Measurements from ENCODE around the gene SCRN1. TPM values are rescaled to one million over a fixed set of nuclear protein-coding genes. Genes with fewer than 3 reads are reported as not detected.
A peak's percentile ranks its signal among the peaks of the same experiment; 100 is the strongest.

The SCRN1 gene
- total and polyA plus RNA-seq, 2 donors (not counting 1 experiment from before 2014, with no cell fraction given), result 124 to 142 TPM

DNA sequence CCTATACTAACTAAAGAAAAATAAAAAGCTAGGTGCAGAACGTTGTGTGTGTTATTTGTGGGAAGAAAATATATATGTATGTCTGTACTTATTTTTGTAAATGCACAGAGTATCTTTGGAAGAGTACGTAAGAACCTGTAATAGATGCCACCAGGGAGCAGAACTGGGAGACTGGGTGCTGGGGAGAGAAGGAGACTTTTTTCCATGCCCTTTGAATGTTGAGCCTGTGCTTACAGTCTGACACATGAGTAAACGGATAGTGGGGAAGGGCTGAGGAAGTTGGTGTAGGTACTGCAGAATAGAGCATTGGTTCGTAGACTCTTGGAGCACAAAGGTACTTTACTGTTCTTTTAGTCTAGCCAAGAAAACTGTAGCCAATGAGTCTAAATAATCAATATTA is 1.3 kb upstream of the SCRN1 start:
- no peak for DNase-seq (ENCODE audit: low read depth in 2 of 2)
- H3K36me3 ChIP-seq (ENCODE audit: control insufficient read depth, insufficient read depth, low read length), result no peaks in the 10 kb centered on the region
- peaks cover 9% of the 10 kb centered on the region for H3K4me1 ChIP-seq (ENCODE audit: control insufficient read depth, extremely low read depth, insufficient read depth, low read length)
- no peak overlapping the region for H2AFZ ChIP-seq (ENCODE audit: low read length)
- no peak overlapping the region for H3K9ac ChIP-seq (ENCODE audit: insufficient read depth, low read length)
- no peak overlapping the region for H3K4me3 ChIP-seq (replicated peaks in 1 of 4; ENCODE audit: control extremely low read depth in 1 of 4, insufficient read depth in 1 of 4, low read depth in 3 of 4, low read length in 4 of 4)
- no peak for TF ChIP-seq EZH2 (IDR thresholded peaks at IDR 0.05; ENCODE audit: low read length, missing control alignments)
- TF ChIP-seq, protein P1, sequence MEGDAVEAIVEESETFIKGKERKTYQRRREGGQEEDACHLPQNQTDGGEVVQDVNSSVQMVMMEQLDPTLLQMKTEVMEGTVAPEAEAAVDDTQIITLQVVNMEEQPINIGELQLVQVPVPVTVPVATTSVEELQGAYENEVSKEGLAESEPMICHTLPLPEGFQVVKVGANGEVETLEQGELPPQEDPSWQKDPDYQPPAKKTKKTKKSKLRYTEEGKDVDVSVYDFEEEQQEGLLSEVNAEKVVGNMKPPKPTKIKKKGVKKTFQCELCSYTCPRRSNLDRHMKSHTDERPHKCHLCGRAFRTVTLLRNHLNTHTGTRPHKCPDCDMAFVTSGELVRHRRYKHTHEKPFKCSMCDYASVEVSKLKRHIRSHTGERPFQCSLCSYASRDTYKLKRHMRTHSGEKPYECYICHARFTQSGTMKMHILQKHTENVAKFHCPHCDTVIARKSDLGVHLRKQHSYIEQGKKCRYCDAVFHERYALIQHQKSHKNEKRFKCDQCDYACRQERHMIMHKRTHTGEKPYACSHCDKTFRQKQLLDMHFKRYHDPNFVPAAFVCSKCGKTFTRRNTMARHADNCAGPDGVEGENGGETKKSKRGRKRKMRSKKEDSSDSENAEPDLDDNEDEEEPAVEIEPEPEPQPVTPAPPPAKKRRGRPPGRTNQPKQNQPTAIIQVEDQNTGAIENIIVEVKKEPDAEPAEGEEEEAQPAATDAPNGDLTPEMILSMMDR (conservative IDR thresholded peaks at IDR 0.05 in 1 of 2, IDR thresholded peaks at IDR 0.05 in 1 of 2; ENCODE audit: low read depth in 1 of 2, low read length in 2 of 2), result no peak
- H3K79me2 ChIP-seq (ENCODE audit: control insufficient read depth, insufficient read depth, low read length), result peaks cover 31% of the 10 kb centered on the region
- H4K20me1 ChIP-seq (ENCODE audit: control insufficient read depth, extremely low read depth, insufficient read depth, low read length), result no peaks in the 10 kb centered on the region
- no peaks in the 10 kb centered on the region for H3K9me3 ChIP-seq (ENCODE audit: control insufficient read depth, insufficient read depth, low read depth, low read length)
- no peaks in the 10 kb centered on the region for H3K27me3 ChIP-seq (ENCODE audit: control insufficient read depth, insufficient read depth, low read length)
- no peak overlapping the region for H3K27ac ChIP-seq (ENCODE audit: insufficient read depth, low read length)
- H3K4me2 ChIP-seq (ENCODE audit: extremely low read depth, insufficient read depth, low read length), result no peak overlapping the region

DNA sequence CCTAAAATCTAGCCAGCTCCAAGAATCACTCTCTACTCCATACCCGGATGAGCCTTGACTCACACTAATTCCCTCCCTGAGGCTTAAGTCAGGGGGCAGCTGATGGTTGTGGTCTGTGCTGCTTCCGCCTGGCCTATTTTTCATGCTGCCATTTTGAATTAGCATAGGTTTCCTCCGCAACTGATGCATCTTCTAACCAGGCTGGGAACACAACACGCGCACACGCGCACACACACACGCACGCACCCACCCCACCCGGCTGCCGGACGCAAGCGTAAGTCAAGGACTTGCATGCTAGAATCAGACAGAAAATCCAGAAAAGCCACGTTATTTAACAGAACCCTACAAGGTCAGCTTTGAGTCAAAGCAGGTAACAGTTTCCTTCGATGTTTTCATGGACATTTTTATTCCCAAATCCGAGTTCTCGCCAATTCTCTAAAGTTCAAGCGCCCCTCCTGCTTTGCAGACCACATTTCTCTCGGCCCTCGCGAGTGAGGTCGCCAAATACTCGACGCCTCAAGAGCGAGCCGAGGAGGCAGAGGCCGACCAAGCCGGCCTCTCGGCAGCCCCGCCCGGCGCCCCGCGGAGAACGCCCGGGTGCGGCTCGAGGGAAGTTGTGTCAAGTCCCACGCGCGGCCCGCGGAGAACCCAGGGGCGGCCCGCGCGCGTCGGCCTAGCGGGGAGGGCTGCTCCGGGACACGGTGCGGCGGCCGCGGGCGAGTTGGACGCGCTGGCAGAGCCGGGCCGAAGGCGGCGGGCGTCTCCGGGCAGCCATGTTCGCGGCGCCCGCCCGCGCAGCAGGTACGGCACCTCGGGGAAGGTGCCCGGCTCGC is 961 bp downstream of the SCRN1 start:
- TF ChIP-seq EZH2 (IDR thresholded peaks at IDR 0.05; ENCODE audit: low read length, missing control alignments), result no peak
- TF ChIP-seq, protein P1 (conservative IDR thresholded peaks at IDR 0.05 in 1 of 2, IDR thresholded peaks at IDR 0.05 in 1 of 2; ENCODE audit: low read depth in 1 of 2, low read length in 2 of 2), result no peak
- Histone ChIP-seq H3K9ac (ENCODE audit: insufficient read depth, low read length) (peak overlapping the region; percentile 86), H3K27me3 (ENCODE audit: control insufficient read depth, insufficient read depth, low read length) (no peaks in the 10 kb centered on the region), H3K36me3 (ENCODE audit: control insufficient read depth, insufficient read depth, low read length) (no peaks in the 10 kb centered on the region), H3K27ac (ENCODE audit: insufficient read depth, low read length) (peak overlapping the region; percentile 93), H3K9me3 (ENCODE audit: control insufficient read depth, insufficient read depth, low read depth, low read length) (no peaks in the 10 kb centered on the region), H3K4me3 (replicated peaks in 1 of 4; ENCODE audit: control extremely low read depth in 1 of 4, insufficient read depth in 1 of 4, low read depth in 3 of 4, low read length in 4 of 4) (peak overlapping the region; percentile 78 to 97 (median 91)), H3K4me2 (ENCODE audit: extremely low read depth, insufficient read depth, low read length) (peak overlapping the region; percentile 97), H3K79me2 (ENCODE audit: control insufficient read depth, insufficient read depth, low read length) (peaks cover 47% of the 10 kb centered on the region), H4K20me1 (ENCODE audit: control insufficient read depth, extremely low read depth, insufficient read depth, low read length) (no peaks in the 10 kb centered on the region), H3K4me1 (ENCODE audit: control insufficient read depth, extremely low read depth, insufficient read depth, low read length) (peaks cover 12% of the 10 kb centered on the region), H2AFZ (ENCODE audit: low read length) (peak overlapping the region; percentile 69)
- peak; percentile 71 to 88 for DNase-seq (ENCODE audit: low read depth in 2 of 2)

DNA sequence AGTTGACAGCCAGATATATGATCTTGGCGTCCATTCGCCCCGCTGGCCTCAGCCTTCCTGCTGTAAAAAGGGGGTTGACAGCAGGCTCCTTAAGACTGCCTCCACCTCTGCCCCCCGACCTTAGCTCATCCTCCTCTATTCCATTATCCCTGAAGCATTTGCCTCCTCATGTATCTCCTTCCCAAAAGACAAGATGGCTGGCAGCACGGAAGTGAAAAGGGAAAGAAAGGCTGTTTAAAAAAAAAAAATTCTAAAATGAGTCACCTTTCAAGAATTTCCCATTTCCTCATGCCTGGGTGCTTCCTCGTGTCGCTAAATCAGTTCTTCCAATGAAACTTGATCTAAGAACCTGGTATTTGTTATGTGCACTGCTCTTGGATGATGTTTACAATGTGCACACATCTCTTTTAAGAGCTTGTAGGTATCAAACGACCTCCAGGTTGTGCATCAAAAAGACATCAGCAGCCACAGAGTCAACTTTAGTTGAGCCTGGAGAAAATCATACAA is 1.7 kb downstream of the SCRN1 start:
- peak overlapping the region; percentile 93 for H3K27ac ChIP-seq (ENCODE audit: insufficient read depth, low read length)
- peak overlapping the region; percentile 31 for H3K9ac ChIP-seq (ENCODE audit: insufficient read depth, low read length)
- H3K27me3 ChIP-seq (ENCODE audit: control insufficient read depth, insufficient read depth, low read length), result no peaks in the 10 kb centered on the region
- peak overlapping the region; percentile 97 for H3K4me2 ChIP-seq (ENCODE audit: extremely low read depth, insufficient read depth, low read length)
- H3K9me3 ChIP-seq (ENCODE audit: control insufficient read depth, insufficient read depth, low read depth, low read length), result no peaks in the 10 kb centered on the region
- TF ChIP-seq, protein P1 (conservative IDR thresholded peaks at IDR 0.05 in 1 of 2, IDR thresholded peaks at IDR 0.05 in 1 of 2; ENCODE audit: low read depth in 1 of 2, low read length in 2 of 2), result no peak
- no peak for TF ChIP-seq EZH2 (IDR thresholded peaks at IDR 0.05; ENCODE audit: low read length, missing control alignments)
- DNase-seq (ENCODE audit: low read depth in 2 of 2), result peak; percentile 85 to 89
- H3K4me3 ChIP-seq (replicated peaks in 1 of 4; ENCODE audit: control extremely low read depth in 1 of 4, insufficient read depth in 1 of 4, low read depth in 3 of 4, low read length in 4 of 4), result peak overlapping the region; percentile 78 to 97 (median 91)
- H3K79me2 ChIP-seq (ENCODE audit: control insufficient read depth, insufficient read depth, low read length), result peaks cover 51% of the 10 kb centered on the region
- no peaks in the 10 kb centered on the region for H4K20me1 ChIP-seq (ENCODE audit: control insufficient read depth, extremely low read depth, insufficient read depth, low read length)
- peaks cover 12% of the 10 kb centered on the region for H3K4me1 ChIP-seq (ENCODE audit: control insufficient read depth, extremely low read depth, insufficient read depth, low read length)
- H3K36me3 ChIP-seq (ENCODE audit: control insufficient read depth, insufficient read depth, low read length), result no peaks in the 10 kb centered on the region
- H2AFZ ChIP-seq (ENCODE audit: low read length), result peak overlapping the region; percentile 83

Measured in fibroblast of lung (primary cell).